Inferior parietal cortex (tissue), 1 donor: Measurements from ENCODE around the gene FAM221B.

Source experiments
- DNase-seq: peaks from one replicate; pipeline ENCODE4 v3.0.0-alpha.2; 2016; ENCODE audit errors: extremely low spot score

FAM221B gene

GRCh38 chr9:35847792-35848572 is 19.4 kb upstream of the FAM221B start:
- DNase-seq: peak; percentile 65

- no peak for DNase-seq
These were observed 17.6 kb upstream of the FAM221B start for GRCh38 chr9:35845824-35846771.

GRCh38 chr9:35844628-35845270 is 16.2 kb upstream of the FAM221B start:
- DNase-seq: peak; percentile 81

GRCh38 chr9:35842795-35843194 is 14.3 kb upstream of the FAM221B start:
- DNase-seq: no peak

- DNase-seq: no peak
These were observed 13.7 kb upstream of the FAM221B start for GRCh38 chr9:35842020-35842745.

- no peak for DNase-seq
These were observed 13.0 kb upstream of the FAM221B start for GRCh38 chr9:35841645-35841900.

- no peak for DNase-seq
These were observed 12.5 kb upstream of the FAM221B start for GRCh38 chr9:35840881-35841644.

- no peak for DNase-seq
These were observed 11.4 kb upstream of the FAM221B start for GRCh38 chr9:35839926-35840325.

- no peak for DNase-seq
These were observed 8.1 kb upstream of the FAM221B start for GRCh38 chr9:35836595-35836994.

GRCh38 chr9:35835766-35836165 is 7.2 kb upstream of the FAM221B start:
- DNase-seq: no peak

GRCh38 chr9:35835216-35835632 is 6.7 kb upstream of the FAM221B start:
- no peak for DNase-seq

- no peak for DNase-seq
These were observed 6.0 kb upstream of the FAM221B start for GRCh38 chr9:35834260-35835215.

GRCh38 chr9:35832814-35833213 is 4.3 kb upstream of the FAM221B start:
- no peak for DNase-seq

GRCh38 chr9:35831040-35831439 is 2.5 kb upstream of the FAM221B start:
- no peak for DNase-seq

- no peak for DNase-seq
These were observed 1.2 kb upstream of the FAM221B start for GRCh38 chr9:35829764-35830096.

GRCh38 chr9:35829084-35829763 is 692 bp upstream of the FAM221B start, which contains the start of gene TMEM8B:
TMEM8B (plus strand) TSS chr9:35829228; CDS start chr9:35829448, 220 bp downstream.
- peak; percentile 73 for DNase-seq

GRCh38 chr9:35827486-35827885 is 1.0 kb downstream of the FAM221B start:
- DNase-seq: no peak

- DNase-seq: peak; percentile 71
These were observed 2.3 kb downstream of the FAM221B start for GRCh38 chr9:35826071-35826701.

GRCh38 chr9:35822926-35823325 is 5.6 kb downstream of the FAM221B start:
- no peak for DNase-seq
